GM21423 (cell line): ENCODE measurements around the gene KDM3A.

Source experiments
- ATAC-seq: cut with Tn5 transposase; IDR thresholded peaks from one replicate; pipeline ENCODE4 v1.9.1; 2021; ENCODE audit warnings: mild to moderate bottlenecking, moderate library complexity; ENCODE audit not compliant: unreplicated experiment

KDM3A gene

DNA sequence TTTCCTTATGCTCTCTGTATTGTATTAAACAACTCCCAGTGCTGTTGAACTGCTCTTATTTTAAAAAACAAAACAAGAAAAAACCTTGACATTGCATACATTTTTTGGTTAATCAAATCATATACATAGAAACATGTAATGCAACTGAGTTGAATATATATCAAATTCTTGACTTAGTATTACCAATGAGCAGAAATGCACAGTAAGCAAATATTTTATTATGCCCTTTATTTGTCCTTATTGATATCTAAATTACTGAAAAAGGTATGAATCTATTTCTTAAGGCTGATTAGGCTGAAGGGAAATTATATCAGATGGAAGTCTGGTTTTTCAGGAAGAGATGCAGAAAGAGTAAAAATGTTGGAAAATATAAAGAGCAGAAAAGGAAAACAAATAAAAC lies 6.9 kb upstream of the KDM3A start:
- no peak for ATAC-seq

DNA sequence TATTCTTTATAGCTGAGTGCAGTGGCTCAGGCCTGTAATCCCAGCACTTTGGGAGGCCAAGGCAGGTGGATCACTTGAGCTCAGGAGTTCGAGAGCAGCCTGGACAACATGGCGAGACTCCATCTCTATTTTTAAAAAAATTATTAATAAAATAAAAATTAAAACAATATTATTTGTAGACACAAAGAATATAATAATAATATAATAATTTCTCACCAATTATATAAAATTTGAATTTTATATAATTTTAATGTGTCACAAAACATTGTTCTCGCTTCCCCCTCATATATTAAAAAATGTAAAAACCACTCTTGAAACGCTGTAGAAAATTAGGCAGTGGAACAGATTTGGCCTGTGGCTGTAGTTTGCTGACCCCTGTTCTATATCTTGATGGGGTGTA lies 5.6 kb upstream of the KDM3A start:
- no peak for ATAC-seq

DNA sequence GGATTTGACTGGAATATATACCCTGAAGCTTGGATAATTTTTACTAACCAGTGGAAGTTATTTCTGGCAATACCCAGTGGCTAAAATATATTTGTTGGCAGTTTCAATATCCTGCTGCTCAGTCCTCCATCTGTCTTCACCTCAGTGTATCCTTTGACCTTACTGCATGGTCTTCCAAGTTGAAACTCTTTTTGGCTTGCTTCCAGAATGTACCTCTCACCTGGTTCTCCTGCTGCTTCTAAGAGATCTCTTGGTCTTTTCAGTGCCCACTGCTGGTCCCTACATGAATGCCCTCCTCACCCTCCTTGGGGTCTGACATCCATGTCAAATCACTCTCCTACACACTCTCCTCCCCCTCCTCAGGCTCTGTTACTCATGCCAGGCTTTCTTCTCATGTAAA lies 4.8 kb upstream of the KDM3A start:
- ATAC-seq = no peak

DNA sequence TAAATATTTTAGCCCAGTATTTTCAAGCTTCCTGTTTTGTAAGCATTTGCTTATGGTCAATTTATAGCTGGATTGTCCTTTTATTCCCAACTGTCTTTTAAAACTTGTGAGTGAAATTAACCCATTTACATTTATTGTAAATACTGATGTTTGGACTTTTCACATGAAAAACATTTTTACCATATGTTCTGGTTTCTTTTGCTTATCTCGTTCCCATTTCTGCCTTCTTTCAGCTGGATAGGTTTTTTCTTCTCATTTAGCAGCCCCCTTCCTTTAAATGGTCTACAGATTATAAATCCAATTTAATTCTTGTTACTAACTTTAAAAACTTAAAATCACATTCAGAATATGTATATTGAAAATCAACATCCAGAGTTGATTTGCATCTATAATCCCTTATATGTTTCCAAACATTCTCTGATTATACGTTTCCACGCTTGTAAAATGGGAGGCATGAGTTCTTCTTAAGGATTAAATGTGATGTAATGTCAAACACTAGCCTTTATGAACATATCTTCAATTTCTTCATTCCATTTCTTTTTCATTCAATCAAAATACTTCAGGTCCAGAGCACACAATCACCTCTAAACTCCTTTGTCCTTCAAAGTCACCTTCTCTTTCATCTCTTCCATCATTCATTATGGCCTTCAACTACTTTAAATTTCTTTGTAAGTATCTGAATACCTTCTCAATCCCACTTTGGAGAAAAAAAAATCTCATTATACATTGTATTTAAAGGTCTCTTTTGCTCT lies 1.1 kb upstream of the KDM3A start:
- no peak for ATAC-seq

DNA sequence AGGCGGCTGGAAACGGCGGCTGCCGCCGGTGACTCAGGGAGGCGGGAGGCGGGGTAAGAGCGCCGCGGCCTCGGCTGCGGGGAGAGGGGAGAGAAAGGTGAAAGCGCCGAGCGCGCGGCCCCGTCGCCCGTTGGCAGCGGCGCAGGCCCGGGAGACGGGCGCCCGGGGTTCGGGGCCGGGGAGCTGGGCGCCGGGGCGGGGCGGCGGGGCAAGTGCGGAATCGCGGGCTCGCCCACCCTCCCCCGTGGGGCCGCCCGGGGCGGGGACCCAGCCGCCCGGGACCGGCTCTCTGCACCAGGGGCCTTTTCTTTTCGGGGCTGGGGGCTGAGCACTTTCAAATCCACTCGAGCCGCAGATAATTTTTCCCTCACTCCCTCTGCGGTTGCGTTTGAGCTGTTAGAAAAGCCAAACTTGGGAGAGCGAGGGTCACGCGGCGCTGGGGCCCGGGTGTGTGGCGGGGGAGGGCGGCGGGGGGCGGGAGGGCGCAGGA lies 266 bp downstream of the KDM3A start:
- ATAC-seq = no peak

DNA sequence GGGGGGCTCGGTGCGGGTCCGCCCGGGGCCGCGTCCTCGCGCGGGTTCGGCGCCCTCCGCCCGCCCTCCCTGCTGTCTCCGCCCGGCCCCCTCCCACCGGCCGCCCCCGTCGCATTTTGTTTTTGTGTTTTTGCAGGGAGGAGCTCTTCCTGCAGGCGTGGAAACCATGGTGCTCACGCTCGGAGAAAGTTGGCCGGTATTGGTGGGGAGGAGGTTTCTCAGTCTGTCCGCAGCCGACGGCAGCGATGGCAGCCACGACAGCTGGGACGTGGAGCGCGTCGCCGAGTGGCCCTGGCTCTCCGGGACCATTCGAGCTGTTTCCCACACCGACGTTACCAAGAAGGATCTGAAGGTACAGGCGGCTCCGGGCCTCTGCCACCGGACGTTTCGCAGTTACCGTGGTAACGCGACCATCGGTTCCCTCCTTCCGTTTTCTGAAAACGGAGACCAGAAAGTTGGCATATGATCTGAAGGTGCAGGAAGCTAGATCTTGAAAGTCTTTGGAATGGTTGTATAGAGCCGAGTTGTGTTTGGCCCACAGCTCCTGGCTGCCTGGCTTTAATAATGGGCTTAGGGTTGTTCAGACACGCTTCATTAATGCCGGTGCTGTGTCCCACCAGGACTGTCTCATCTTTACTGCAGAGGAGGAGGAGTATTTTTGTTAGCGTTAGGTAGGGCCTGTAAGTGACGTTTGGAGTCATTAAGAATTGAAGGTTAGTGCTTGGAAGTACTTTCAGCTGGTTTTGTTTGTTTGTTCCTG lies 891 bp downstream of the KDM3A start:
- peak; percentile 20 for ATAC-seq

DNA sequence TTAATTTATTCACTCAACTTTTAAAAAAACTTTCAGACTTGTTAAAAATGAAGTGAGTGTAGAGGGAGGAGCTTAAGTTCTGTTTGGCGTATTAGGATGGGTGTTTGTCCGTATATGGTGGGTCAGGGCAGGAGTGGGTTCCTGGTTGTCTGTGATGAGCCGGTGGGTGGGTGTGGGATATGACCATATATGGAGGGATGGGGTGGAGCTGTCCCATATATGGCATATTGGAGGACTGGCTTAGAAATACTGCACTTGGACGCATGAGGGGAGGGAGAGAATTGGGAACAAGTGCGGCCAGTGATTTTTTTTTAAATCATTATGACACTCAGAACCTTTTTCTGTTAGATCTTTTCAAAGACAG lies 1.5 kb downstream of the KDM3A start:
- peak; percentile 59 for ATAC-seq

DNA sequence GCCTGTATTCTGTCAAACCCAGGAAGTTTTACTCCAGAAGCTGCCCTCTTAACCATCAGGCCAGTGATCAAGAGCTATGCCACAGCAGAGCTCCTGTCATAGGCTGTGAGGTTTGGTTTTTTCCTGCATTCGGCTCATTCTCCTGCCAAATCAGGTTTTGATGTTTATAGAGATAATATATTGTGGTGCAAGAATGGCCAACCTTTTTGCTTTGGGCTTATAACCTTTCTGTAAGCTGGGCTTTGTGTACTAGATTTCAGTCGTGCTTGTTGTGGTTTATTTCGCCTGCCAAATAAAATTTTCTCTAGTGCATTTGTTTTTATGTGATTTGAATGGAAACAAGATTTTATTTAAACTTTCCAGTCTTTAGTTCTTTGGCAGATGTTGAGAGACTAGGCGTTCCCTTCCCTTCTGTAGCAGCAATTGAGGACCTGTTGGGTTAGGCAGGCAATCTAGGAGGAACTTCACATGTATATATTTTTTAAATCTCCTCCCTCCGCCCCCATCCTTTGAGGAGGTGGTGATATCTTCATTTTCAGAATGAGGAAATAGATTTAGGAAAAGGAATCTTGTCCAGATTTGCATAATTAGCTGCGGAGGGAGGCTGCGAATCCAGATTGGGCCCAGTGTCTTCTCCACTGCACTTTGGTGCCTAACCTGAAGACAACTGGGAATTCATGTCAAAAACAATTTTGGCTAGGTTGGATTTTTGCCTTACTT lies 2.6 kb downstream of the KDM3A start:
- ATAC-seq = no peak

DNA sequence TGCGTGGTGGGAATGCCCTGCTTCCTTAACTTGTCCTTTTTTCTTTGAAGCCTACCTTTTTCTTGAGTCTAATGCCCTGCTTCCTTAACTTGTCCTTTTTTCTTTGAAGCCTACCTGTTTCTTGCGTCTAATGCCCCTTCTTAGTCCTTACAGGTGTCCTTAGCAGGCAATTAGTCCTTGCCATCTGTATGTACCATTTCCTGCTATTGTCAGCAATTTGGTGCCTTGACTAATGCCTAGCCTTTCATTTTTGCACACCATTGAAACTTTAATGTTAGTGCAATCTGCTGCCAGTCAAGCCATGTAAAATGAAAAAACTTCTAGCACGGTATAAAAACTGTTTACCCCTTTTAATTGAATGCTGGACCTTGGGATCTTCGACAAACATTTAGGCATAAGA lies 4.3 kb downstream of the KDM3A start:
- no peak for ATAC-seq

DNA sequence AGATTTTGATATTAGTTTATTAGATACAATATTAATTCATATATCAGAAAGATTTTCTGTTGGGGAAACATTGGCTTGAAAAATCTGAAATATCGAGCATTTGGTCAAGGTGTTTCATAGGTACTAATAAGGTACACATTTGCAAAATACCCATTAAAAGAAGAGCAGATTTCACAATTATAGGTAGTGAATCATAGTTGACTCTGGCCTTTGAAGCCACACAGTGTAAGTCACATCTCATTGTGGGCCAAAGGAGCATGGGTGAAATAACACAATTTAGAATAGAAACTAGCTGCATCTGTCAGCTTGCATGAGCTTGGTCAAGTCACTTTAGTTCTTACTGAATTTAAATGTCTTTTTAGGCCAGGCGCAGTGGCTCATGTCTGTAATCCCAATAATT lies 4.9 kb downstream of the KDM3A start:
- ATAC-seq = no peak

DNA sequence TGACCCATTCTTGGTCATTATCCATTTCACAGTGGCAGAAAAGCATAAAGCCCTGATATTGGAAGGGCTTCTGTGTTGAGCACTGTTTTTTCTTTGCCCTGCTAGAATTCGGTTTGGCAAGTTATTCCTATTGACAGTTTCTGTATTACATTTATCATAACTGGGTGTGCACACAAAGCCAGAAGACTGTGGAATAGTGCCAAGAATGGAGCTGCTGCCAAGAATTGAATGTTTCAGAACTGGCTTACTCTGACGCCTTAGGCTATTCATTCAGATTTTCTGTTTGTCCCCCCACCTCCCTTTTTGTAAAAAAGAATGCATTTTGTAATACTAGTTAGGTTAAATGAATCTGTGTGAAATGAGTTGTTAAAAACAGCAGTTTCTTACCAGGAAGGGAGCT lies 12.7 kb downstream of the KDM3A start:
- ATAC-seq = no peak

DNA sequence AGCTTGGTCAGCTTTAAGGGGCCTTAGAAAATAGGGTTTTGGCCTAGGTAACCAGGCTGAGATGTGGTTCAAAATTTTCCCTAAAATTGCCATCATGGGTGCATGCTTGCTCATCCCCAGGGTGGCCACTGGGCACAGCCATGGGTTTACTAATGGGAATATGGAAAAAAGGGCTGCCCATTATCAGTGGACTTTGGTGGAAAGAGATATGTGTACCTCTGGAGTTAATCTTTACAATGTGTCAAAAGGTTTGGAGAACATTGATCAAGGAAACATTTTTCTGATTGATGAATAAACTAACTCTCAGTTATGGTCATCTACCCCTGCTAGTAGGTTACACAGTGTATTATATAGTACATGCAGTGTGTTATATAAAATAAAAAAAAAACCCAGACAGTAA lies 13.1 kb downstream of the KDM3A start:
- ATAC-seq = no peak

DNA sequence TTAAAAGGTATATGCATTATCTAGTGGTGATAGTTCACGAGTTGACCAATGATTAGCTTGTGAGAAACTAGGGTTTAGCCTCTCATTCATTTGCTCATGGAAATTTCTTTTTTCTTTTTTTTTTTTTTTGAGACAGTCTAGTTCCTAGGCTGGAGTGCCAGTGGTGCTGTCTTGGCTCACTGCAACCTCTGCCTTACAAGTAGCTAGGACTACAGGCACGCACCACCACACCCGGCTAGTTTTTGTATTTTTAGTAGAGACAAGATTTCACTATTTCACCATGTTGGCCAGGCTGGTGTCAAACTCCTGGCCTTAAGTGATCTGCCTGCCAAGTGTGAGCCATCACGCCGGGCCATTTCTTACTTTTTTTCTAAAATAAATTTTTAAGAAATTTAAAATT lies 14.0 kb downstream of the KDM3A start:
- ATAC-seq = no peak

DNA sequence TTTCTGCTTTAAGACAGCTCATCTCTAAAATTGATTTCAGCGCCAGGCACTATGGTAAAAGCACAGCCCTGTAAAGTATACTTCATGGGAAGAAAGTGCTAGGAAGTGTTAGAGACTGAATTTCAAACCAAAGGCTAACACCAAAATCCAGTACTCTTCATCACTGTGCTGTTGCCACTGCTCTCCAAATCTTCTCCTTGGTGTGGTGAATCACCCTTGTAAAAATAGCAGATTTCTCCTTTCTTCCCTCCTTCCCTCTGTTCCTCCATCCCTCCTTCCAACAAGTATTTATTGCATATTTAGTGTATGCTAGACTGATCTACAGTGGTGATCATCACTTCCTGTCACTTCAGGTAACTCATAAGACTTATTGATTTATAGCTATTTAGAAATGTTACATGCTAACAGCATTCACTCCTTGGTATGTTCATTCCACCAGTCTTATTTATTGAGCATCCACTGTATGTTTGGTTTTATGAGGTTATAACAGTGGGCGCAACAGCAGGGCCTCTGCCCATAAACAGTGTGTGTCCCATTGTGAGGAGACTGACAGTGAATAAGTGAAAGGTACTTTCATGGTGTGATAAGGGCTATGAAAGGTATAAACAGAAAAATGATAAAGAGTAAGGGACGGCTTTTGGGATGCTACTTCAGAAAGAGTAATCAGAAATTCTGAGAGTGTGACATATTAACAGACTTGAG lies 20.0 kb downstream of the KDM3A start:
- no peak for ATAC-seq

DNA sequence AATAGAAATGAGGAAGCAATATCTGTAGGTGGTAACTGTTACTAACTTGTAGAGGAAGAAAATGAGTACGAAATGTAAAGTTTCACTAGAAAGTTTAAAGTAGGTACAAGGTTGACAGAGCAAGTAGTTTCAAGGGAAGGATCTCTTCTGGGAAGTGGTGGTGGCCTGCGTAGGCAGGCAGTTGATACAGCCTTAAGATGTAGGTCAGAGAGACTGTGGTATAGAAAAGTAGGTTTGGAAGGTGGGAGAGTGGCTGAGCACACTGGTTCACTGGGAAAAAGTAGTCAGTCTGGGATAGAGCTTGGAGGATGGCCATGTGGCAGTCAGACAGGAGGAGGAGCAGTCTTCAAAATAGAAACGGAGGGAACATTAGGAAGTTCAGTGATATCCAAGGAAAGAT lies 23.5 kb downstream of the KDM3A start:
- ATAC-seq = no peak

DNA sequence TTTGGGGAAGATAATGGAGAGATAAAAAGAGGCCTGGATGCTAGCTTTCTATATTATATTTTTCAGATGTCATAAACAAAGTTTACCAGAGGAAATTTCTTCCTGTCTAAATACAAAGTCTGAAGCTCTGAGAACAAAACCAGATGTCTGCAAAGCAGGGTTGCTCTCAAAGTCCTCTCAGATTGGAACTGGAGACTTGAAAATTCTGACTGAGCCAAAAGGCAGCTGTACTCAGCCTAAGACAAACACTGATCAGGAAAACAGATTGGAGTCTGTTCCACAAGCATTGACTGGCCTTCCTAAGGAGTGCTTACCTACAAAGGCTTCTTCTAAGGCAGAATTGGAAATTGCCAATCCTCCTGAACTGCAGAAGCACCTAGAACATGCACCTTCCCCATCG lies 25.1 kb downstream of the KDM3A start:
- ATAC-seq = no peak

DNA sequence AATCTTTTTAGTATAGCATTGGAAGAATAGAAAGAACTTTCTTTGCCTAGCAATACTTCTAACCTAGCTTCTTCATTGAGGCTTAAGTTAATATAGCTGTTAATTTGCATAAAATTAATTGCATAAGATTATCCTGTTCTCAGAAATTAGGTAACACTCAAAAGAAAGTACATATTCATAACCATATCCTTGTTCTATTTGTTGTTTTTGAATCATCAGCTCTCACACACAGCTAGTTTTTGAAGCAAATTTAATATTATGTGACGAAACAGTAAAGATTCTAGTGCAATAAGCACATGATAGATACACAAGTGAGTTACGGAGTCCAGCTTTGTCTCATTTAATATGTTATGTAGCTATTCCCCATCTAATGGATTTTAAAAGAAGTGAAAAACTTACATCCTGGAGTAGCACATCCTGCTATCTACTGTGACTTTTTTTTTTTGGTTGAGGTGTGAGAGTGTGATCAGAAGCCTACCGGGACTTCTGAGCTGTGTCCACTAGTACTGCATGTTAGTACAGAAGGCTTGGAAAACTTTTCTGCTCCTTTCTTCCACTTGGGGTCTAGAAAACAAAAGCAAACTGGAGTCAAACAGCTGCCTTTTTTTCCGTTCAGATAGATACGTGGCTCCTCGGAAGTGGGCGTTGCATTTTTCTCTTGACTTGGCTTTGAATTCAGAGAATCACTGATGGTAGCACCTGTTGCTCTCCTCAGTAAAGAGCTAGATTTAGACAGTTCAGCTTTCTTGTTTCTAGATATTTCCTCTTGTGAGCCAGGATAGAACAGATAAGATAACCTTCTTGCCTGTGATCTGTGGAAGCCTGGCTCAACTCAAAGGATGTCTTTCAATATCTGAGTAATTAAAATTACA lies 27.2 kb downstream of the KDM3A start:
- no peak for ATAC-seq

DNA sequence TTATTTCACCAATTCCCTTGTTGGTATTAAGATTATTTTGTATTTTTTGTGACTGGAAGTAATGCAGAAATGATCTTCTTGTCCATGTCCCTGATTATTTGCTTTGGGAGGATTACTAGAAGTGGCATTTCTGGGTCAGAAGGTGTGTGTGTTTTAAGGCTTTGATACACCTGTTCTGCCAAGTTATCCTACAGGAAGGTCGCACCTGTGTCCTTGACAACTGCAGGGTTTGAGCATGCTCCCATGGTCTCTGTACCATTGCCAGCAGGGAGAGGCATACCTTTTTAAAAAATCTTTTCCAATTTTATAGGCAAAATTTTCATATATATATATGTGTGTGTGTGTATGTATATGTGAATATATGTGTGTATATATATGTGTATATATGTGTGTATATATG lies 29.7 kb downstream of the KDM3A start:
- ATAC-seq = no peak

DNA sequence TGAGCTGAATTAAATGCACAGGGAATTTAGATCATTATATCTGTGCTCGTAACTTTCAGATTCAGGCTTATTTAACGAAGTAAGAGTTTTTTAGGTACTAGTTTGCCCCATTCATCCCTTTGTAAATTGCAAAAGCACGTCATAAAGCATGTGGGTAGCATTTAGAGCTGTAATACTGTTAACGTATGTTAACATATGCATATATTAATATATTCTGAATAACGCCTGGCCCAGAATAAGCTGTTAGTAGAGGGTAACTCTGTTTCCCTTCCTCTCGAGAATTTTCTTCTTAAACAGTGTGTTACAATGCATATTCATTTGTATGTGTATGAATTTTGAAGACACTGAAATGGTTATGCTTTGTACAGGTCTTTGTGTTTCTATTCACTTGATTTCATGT lies 30.5 kb downstream of the KDM3A start:
- ATAC-seq = no peak

DNA sequence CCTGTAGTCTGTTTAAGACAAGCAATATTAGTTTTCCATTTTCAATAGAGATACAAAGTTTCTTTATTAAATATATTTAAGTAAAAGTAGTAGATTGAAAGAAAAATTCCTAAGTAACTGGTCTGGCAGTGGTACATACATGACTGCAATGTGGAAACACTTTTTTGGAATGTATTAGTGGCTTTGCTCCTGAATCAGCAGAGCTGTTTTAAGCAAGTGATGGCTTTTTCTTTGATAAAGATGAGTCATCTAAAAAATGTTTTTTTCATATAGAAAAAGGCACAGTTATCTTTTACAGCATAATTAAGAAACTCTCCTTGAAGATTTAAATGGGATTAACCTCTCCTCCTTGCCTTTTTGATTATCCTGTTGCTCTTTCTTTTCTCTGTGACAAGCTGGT lies 34.9 kb downstream of the KDM3A start:
- no peak for ATAC-seq
